Fibroblast of gingiva (primary cell): ENCODE results near the gene CHD5.
"Not testable (repeated sequence)": the region's sequence is repeated elsewhere in the genome, so short reads cannot be mapped to it uniquely, and the experiment has no call there.

ENCODE experiments used
- DNase-seq: peaks from one replicate; pipeline ENCODE4 v3.0.0-alpha.2; 2011; ENCODE audit warnings: low read depth

CHD5 gene

GRCh38 chr1:6180268-6180706 is at the start of gene CHD5:
TSS of gene CHD5 (minus strand) at chr1:6180321. CDS start at chr1:6180023, 298 bp downstream.
- no peak for DNase-seq

- DNase-seq: no peak
These were observed 45.5 kb upstream of the CHD5 start for GRCh38 chr1:6225651-6226050.

GRCh38 chr1:6224718-6225117 is 44.6 kb upstream of the CHD5 start:
- DNase-seq: no peak

GRCh38 chr1:6223617-6224016 is 43.5 kb upstream of the CHD5 start:
- DNase-seq: no peak

GRCh38 chr1:6222636-6223035 is 42.5 kb upstream of the CHD5 start:
- DNase-seq: no peak

- DNase-seq: no peak
These were observed 41.2 kb upstream of the CHD5 start for GRCh38 chr1:6221210-6221784.

GRCh38 chr1:6220236-6220635 is 40.1 kb upstream of the CHD5 start:
- DNase-seq: no peak

GRCh38 chr1:6219641-6220040 is 39.5 kb upstream of the CHD5 start:
- not testable (repeated sequence) for DNase-seq

- DNase-seq: no peak
These were observed 38.4 kb upstream of the CHD5 start for GRCh38 chr1:6218375-6219164.

GRCh38 chr1:6212193-6212959 is 32.3 kb upstream of the CHD5 start:
- no peak for DNase-seq

- no peak for DNase-seq
These were observed 31.6 kb upstream of the CHD5 start for GRCh38 chr1:6211731-6212130.

GRCh38 chr1:6210591-6211355 is 30.7 kb upstream of the CHD5 start:
- DNase-seq: no peak

- DNase-seq: no peak
These were observed 29.8 kb upstream of the CHD5 start for GRCh38 chr1:6209661-6210580.

- peak; percentile 52 for DNase-seq
These were observed 28.9 kb upstream of the CHD5 start for GRCh38 chr1:6208723-6209660.

- no peak for DNase-seq
These were observed 27.8 kb upstream of the CHD5 start for GRCh38 chr1:6207921-6208320.

- no peak for DNase-seq
These were observed 27.2 kb upstream of the CHD5 start for GRCh38 chr1:6207075-6207885.

GRCh38 chr1:6206520-6206855 is 26.4 kb upstream of the CHD5 start:
- DNase-seq: no peak

GRCh38 chr1:6205849-6206519 is 25.9 kb upstream of the CHD5 start, which contains the start of gene RNF207:
TSS of gene RNF207 (plus strand) at chr1:6206119. CDS start at chr1:6206536, 417 bp downstream.
- DNase-seq: no peak

- no peak for DNase-seq
These were observed 22.1 kb upstream of the CHD5 start for GRCh38 chr1:6202256-6202655.
